GM20431 (cell line): ENCODE measurements around the gene PTPRM.

ENCODE experiments used
- in situ Hi-C: fragments of 300-500 bp; cut with MseI, MboI; formaldehyde crosslinking; loops from one replicate; pipeline ENCODE4 v1.15.0; 2020; ENCODE audit warnings: low sequenced_read_pairs; ENCODE audit not compliant: unreplicated experiment

The PTPRM gene

DNA sequence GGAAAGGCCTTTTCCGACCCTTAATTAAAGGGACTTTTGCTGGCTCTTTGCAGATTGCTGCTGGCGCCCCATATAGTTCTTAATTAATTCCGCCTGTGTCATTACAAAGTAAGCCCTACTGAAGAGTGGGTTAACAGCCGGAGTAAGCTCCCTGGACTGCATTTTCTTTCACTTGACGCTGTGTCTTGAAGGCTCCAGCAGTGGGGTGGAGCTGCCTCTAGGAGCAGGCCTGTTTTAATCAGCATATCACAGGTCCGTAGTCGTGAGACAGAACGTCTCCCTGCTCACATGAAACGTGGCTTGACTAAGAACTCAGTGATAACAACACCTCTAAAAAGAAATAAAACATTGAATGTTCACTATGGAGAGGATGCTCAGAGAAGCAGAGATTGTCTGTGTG lies 712.2 kb downstream of the PTPRM start:
- in situ Hi-C loops = no loop called here

DNA sequence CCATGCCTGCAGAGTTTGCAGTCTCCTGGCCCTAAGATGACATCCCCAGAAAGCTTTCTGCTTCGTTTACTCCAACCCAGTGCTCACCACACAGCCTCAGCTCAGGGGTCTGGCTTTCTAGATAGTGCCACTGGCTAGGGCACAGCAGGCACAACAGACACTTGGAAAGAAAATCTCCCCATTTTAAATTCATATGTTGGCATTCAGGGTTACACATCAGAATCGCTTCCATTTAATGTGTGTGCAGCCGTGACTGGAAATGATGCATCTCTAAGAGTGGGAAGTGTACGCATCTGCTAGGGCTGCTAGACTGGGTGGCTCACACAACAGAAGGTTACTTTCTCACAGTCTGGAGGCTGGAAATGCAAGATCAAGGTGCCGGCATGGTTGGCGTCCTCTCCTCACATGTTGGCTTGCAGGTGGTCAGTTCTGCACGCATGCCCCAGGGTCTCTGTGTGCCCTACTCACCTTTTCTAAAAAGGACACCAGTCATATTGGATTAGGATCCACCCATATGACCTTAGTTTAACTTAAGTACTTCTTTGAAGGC lies 712.7 kb downstream of the PTPRM start:
- in situ Hi-C loops = no loop called here

DNA sequence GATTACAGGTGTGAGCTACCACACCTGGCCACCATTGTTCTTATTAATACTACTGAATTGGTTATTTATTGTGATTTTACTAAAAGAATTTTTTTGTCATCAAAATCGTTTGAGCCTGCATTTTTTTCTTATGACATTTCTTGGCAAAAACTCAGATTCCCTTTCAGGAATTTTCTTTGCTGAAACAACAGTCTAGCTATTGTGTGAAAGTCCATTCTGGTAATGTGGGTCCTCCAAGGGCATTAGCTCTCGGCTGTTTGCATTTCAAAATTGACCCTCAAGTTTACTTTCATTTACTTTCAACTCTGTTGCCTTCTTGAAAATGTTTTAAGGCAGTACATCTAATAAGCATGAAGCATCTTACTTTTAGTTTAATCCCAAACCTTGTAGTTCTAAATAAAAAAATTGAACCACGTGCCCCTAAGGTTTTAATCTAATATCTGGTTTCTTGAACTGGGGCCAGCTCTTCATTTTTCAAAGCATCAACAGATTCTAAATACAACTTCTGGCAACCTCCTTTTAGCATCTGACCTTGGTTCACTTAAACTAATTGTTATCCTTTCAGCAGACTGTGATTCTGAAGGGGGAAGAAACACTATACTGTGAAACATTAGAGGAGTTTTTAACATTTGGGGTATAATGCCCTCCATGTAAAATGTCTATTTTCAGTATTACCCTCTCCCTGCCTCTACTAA lies 716.9 kb downstream of the PTPRM start:
- in situ Hi-C loops = no loop called here

DNA sequence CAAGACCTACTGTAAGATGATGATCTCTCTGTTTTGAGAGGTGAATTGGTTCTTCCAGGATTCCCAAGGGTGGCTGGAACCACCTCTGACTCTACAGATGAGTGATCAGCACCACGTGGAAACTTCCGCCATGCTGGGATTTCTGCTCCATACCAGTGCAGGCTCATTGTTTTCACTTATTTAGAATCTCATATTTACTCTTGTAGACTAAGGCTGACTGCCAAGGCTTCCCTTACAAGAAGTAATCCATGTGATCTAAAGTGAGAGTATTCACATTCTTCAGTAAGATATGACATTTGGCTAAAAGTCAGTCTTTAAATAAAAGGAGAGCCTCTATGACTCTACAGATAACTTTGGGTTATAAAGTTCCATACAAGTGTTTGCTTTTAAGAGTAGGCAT lies 719.2 kb downstream of the PTPRM start:
- in situ Hi-C loops = no loop called here

DNA sequence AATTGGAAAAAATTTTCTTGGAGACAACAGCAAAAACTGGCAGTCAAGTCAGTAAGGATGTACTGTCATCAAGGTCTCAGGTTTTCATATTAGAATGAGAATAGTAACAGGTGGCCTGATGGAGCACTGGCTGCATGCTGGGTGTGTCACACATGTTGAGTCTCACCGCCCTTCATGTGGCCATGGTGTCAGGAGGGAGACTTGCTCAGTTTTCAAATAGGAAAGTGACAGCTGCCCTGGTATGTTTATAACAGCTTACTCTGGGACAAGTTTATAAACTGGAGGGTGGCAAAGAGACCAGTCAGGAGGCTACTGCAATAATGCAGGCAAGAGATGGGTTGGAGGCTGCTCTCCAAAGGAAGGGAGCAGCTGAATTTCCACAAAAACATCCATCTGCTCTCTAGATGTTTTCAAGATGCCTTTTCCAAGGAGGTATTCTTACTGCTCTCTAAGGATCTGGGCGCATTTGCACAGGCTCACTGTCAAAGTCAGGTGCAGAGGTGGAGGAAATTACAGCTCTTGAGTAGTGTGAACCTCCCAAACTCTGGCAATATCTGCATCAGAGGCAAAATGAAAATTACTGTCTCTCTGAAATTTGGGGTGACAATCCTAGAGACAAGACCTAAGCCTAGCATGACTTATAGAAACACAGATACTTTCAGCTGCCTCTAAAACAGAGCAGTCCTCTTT lies 720.2 kb downstream of the PTPRM start:
- in situ Hi-C loops = no loop called here

DNA sequence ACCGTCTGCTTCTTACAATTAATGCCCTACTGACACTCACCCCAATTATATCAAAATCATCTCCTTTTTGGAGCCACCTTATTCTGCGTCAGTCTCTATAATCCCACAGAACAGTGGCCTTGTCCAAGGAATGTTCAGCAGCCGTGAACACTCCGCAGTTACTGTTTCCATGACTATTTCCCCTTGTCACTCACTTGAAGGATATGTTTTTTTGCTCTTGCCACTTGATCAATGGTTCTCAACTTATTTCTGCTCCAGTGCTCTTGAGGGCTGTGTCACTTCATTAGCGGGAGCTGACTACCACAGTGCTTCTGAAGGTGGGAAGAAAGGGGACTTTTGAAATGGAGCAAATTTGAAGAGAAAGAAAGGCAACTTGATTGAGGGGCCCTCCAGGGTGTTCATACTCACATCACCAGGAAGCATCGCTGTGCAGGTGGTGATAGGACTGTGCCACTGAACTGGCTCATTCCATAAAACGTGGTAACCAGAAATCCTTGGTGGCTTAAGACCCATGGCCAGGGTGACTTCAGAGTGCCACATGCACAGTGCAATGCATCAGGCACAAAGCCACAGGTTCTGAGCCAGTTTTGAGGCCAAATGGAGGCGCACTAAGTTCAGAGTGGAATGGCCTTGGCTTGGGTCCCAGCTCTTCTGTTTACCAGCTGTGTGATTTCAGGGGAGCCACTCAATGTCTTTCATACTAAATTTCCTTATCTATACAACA lies 721.5 kb downstream of the PTPRM start:
- in situ Hi-C loops = no loop called here

DNA sequence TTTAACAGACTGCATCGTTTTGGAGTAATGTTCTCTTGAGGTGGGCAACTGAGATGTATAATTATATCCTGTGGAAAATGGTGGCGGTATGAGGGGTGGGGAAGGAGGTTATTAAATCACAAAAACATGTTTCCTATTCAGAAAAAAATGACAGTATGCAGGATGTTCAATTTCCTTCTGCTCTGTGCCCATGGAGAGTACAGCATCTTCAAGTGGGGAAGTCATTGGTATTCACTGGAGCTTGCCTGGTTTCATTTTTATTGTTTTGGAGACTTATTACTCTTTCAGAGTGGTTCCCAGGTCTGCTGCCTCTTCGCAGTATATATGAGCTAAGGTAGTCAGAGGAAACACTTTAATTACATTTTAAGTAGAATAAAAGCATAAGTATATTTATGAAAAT lies 723.3 kb downstream of the PTPRM start:
- in situ Hi-C loops = no loop called here

DNA sequence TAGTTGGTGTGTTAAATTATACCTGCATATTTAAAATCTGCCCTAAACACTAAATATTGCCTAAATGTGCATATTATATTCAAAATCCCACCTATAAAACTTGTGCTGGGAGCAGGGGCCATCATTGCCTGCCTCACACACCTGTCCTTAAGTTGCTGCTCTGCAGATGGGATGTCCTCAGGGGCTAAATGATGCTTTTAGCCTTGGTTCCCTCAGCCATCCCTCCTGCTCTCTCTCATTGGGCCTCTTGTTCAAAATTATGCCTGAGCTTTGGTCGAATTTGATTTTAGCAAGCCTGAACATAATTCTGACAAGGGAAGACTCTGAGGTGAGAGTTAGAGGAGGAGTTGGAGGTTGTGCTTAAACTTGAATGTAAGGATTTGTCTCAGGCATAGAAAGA lies 723.8 kb downstream of the PTPRM start:
- in situ Hi-C loops = no loop called here

DNA sequence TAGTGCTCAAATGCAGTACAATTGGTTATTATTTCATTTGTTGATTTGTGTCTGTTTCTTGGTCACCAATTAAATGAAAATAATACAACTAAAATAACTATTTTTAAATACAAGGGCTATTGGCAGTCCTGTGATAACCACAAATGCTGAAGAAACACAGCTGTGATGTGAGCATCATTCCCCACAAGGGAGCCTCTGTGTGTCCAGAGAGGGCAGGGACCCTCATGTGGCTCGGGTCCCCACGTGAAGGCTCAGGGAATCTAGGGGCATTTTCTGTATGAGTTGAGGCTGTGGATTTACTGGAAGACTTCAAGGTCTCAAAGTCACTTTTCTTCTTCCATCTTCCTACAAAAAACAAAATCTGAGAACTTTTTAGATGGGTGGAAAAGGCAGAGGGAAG lies 726.1 kb downstream of the PTPRM start:
- in situ Hi-C loops = no loop called here

DNA sequence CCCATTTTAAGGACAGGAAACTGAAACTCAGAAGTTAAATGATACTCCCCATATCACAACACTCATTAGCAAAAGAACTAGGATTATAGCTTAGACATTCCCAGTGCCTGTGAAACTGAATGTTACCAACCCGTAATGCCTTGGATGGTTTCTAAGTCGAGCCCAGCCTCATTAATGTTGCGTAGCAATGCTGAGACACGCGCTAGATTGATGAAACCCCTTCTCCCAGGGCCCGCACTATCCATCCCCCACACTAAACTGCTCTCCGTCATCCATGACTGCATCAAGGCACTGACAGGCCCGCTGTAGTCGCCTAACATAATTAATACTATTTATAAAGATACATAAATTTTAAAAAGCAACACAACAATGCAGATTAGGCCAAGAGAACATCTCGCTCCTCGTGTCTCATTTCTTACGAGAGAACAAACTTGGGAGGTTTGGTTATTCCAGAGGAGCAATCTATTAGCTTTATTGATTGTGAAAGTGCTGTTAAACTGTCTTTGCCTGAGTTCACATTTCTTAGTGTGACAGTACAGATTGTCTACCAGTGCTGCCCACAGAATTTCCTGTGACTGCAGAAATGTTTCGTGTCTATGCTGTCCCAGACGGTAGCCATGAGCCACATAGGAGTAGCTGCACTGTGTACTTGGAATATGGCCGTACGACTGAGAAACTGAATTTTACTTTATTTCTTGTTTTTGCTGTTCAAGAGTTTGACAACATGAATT lies 729.9 kb downstream of the PTPRM start:
- in situ Hi-C loops = no loop called here

DNA sequence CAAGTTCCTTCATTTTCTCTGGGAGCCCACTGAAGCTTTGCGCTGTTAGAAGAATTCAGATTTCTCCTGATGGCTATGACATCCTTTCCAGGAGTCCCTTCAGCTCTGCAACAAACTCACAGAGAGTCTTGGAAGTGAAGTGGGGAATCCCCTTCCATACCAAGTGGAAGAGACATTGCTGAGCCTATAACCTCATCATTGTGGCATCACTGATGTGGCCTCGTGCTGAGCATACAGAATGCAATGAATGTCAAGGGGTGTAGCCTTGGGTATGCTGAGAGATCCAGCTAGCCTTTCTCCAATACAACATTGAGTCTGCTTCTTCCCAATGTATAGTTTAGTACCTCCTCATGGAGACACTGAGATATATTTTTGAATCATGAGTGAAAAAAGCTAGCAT lies 731.1 kb downstream of the PTPRM start:
- in situ Hi-C loops = no loop called here

DNA sequence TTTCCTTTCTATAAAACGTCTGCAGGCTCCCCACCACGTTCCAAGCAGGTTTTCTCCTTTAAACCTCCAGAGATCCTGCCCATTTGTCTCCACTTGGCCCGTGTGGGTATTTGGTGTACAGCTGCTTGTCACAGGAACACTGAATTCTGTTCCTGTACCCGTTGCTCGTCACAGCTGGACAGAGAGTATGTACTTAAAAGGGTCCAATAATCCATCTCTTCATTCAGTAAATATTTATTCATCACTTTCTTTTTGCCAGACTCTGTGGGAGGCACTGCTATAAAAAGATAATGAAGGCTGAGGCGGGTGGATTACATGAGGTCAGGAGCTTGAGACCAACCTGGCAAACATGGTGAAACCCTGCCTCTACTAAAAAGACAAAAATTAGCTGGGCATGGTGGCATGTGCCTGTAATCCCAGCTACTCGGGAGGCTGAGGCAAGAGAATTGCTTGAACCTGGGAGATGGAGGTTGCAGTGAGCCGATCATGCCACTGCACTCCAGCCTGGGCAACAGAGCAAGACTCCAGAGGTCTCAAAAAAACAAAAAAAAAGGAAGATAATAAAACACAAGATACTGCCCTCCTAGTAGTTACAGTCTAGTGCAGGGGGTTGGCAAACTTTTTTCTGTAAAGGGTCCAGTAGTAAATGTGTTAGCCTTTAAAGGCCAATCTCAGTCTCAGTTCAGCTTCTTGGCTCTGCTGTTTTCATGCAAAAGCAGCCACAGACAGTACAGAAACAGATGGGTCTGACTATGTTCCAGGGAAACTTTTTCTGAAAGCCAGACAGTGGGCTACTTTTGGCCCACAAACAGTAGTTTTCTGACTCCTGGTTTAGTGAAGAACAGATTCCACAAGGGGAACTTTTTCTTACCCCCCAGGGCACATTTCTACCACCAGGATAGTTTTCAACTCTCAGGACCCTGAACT lies 732.2 kb downstream of the PTPRM start:
- in situ Hi-C loops = no loop called here

DNA sequence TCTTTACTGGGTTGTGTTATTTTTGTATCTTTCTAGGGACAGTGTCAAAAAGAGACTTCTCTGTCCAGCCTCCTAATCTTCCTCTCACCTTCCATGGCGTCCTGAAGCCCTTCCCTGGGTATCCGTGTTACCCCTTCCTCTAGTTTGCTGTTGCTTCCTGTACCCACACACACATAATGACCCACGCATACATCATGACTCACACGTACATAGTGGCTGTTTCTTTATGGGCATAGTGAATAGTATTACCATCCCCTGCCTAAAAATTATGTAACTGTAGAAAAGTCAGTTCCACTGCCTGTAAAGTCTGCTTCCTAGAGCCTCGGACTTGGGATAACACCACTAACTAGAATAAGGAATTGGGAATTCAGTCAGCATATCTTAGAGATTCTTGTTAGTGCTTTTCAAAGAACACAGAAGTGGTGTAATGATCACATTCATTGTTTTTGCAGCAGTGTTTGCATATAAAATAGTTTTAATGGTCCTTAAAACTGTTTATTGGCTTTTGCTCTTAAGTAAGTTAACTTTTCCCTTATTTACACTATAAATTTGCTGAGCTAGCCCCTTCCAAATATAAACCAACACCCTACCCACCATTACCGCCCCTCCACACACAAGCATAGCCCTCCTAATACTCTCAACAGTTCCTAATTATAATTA lies 733.8 kb downstream of the PTPRM start:
- in situ Hi-C loops = no loop called here

DNA sequence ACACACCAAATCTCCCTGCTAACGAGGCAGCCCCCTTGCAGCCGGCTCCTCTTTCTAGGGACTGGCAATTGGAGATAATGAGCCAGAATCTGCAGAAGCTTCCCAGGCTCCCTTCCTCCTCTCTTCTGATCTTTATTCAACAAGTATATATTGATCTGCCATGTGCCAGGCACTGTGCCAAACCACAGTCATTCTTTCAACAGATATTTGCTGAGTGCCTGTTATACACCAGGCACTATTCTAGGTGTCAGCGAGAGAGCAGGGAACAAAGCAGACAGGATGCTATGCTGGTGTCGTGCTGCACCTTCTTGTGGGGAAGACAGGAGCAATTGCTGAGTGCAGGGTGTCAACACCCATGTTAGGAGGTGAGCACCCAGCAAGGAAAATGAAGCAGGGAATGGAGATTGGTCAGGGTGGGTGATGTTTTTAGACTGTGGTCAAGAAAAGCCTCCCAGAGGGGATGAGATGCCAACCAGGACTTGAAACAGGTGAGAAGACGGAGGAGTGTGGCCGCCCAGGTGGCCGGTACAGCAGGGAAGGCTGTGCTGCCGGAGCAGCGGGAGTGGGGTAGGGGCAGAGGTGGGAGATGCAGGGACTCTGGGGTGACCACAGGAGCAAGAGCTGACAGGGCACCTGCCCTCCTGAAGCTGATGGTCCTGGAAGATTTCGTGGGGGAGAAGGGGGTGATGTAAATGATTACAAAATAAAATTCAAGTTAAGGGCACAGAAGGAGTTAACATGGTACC lies 734.5 kb downstream of the PTPRM start:
- in situ Hi-C loops = no loop called here

DNA sequence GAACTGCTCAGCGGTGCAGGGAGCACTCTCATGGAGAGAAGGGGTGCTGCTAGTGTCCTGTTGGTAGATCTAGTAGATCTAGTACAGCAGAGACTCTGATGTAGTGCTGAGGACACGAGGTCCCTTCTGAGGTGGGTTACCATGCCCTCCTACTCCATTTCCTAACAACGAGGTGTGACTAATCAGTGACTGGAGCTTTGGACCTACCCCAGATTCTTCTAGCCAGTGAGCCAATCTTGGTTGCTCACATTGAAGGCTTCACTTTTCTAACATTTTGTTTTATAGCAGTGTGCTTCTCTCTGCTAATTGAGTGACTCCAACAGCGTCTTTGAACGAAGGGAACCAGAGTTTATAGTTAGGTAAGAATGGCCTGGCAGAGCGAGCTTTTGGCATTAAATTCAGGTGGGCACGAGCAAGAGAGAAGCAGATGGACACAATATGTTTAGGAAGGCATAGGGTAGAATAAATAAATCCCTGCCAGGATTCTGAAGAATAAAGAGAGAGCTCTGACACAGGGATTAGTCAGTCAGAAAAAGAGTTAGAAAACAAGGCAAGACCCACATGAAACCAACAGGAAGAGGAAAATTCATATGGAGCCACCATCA lies 736.1 kb downstream of the PTPRM start:
- in situ Hi-C loops = no loop called here

DNA sequence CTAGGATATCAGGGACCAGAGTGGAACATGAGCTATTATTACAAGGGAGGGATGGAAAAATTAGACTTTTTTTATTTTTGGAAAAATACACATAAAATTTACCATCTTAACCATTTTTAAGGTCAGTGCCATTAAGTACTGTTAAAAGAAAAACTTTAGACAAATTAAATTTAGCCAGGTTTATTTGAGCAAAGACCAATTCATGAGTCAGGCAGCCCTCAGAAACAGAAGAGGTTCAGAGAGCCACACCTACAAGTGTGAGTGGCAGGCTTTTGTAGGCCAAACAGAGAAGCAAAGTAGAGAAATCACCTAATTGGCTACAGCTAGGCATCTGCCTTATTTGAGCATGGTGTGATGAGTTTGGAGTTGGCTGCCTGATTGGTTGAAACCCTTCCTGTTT lies 740.8 kb downstream of the PTPRM start:
- in situ Hi-C loops = no loop called here

DNA sequence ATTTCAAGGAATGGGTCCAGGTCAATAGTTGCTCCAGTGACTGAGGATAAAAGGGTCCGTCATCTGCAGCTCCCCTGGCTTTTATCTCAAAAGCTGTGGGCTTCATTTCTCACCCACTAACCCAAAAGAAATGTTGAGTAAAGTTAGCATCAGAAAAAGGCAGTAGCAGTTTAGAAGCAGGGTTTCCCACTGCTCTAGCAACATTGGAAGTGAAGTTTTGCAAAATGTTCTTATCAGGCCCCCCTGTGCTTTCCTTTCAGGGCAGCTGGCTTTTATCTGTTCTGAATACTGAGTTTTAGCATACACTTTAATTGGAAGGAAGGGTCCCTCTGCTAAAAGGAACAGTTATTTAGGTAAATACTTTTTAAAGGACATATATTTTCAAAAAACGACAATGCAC lies 745.9 kb downstream of the PTPRM start:
- in situ Hi-C loops = no loop called here

DNA sequence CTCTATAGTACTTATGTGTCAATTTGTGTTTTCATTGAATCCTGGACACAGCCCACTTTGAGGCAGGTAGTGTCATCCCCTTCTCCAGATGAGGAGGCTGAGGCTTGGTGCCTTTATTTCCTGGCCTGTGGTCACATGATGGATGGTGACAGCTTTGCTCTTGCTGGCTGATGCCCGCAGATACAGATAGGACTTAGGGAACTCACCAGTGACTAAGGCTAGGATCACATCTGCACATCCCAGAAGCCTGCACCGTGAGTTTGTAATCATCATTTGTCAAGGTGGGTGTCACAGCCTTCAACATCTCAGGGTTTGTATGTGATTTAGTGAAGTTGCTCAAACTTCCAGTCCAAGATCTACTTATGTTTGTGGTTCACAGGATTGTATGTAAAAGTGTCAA lies 747.0 kb downstream of the PTPRM start:
- in situ Hi-C loops = no loop called here
